ENCODE measurements around the gene ZNF512B. TPM values are rescaled to one million over a fixed set of nuclear protein-coding genes. Genes with fewer than 3 reads are reported as not detected.

ZNF512B gene
- total and polyA plus RNA-seq, 4 donors, result 8.7 to 18.9 (median 11.8) TPM

- Histone ChIP-seq H3K36me3 (ENCODE audit: control insufficient read depth in 4 of 4, insufficient read depth in 4 of 4, low read length in 4 of 4) (peaks cover 13 to 57% (median 19%) of the 10 kb centered on the region in 4 donors), H3K27me3 (ENCODE audit: control insufficient read depth in 3 of 3, insufficient read depth in 3 of 3, low read length in 2 of 3) (no peaks in the 10 kb centered on the region), H3K9me3 (ENCODE audit: control insufficient read depth in 4 of 4, insufficient read depth in 3 of 4, low read length in 3 of 4) (no peaks in the 10 kb centered on the region), H3K4me1 (ENCODE audit: control insufficient read depth in 5 of 5, insufficient read depth in 5 of 5, low read length in 5 of 5) (peaks cover 0 to 22% (median 2%) of the 10 kb centered on the region in 5 donors), H3K27ac (ENCODE audit: low read depth in 1 of 2, low read length in 1 of 2) (no peak overlapping the region), H3K9ac (ENCODE audit: insufficient read depth in 1 of 2, low read length in 2 of 2) (no peak overlapping the region), H3K4me3 (no peak overlapping the region)
- WGBS, 2 donors, result 94 to 96% methylated on average over 2 to 3 of the region's 3 CpGs
- no peak for ATAC-seq (ENCODE audit: insufficient read depth, low FRiP score)
- no peak for TF ChIP-seq CTCF (IDR thresholded peaks at IDR 0.05; ENCODE audit: control extremely low read depth, extremely low read depth)
- DNase-seq, result no peak
Observed at GRCh38 chr20:63943808-63944077, 26.0 kb downstream of the ZNF512B start.

GRCh38 chr20:63942969-63943807 is 26.5 kb downstream of the ZNF512B start:
- TF ChIP-seq CTCF (IDR thresholded peaks at IDR 0.05; ENCODE audit: control extremely low read depth, extremely low read depth), result no peak
- Histone ChIP-seq H3K27ac (ENCODE audit: low read depth in 1 of 2, low read length in 1 of 2) (peak overlapping the region; percentile 57 to 81), H3K36me3 (ENCODE audit: control insufficient read depth in 4 of 4, insufficient read depth in 4 of 4, low read length in 4 of 4) (peaks cover 13 to 62% (median 19%) of the 10 kb centered on the region in 4 donors), H3K4me3 (no peak overlapping the region), H3K9me3 (ENCODE audit: control insufficient read depth in 4 of 4, insufficient read depth in 3 of 4, low read length in 3 of 4) (no peaks in the 10 kb centered on the region), H3K27me3 (ENCODE audit: control insufficient read depth in 3 of 3, insufficient read depth in 3 of 3, low read length in 2 of 3) (no peaks in the 10 kb centered on the region), H3K4me1 (ENCODE audit: control insufficient read depth in 5 of 5, insufficient read depth in 5 of 5, low read length in 5 of 5) (peaks cover 0 to 19% (median 0%) of the 10 kb centered on the region in 5 donors), H3K9ac (ENCODE audit: insufficient read depth in 1 of 2, low read length in 2 of 2) (no peak overlapping the region)
- 79 to 89% methylated on average over 19 of the region's 19 CpGs for WGBS, 2 donors
- DNase-seq (no peak), ATAC-seq (ENCODE audit: insufficient read depth, low FRiP score) (no peak)

- peak in 1 of 3 donors; percentile 40 for DNase-seq
- 34 to 50% methylated on average over 30 of the region's 30 CpGs for WGBS, 2 donors
- TF ChIP-seq CTCF (IDR thresholded peaks at IDR 0.05; ENCODE audit: control extremely low read depth, extremely low read depth), result no peak
- Histone ChIP-seq H3K4me3 (no peak overlapping the region), H3K9me3 (ENCODE audit: control insufficient read depth in 4 of 4, insufficient read depth in 3 of 4, low read length in 3 of 4) (no peaks in the 10 kb centered on the region), H3K36me3 (ENCODE audit: control insufficient read depth in 4 of 4, insufficient read depth in 4 of 4, low read length in 4 of 4) (peaks cover 13 to 63% (median 20%) of the 10 kb centered on the region in 4 donors), H3K4me1 (ENCODE audit: control insufficient read depth in 5 of 5, insufficient read depth in 5 of 5, low read length in 5 of 5) (peaks cover 0 to 11% (median 0%) of the 10 kb centered on the region in 5 donors), H3K27me3 (ENCODE audit: control insufficient read depth in 3 of 3, insufficient read depth in 3 of 3, low read length in 2 of 3) (no peaks in the 10 kb centered on the region), H3K9ac (ENCODE audit: insufficient read depth in 1 of 2, low read length in 2 of 2) (no peak overlapping the region), H3K27ac (ENCODE audit: low read depth in 1 of 2, low read length in 1 of 2) (peak overlapping the region; percentile 57 to 81)
- ATAC-seq (ENCODE audit: insufficient read depth, low FRiP score), result no peak
Observed at GRCh38 chr20:63942250-63942951, 27.3 kb downstream of the ZNF512B start.
